HAP-1 (cell line): ENCODE results near the gene CYP2C19.
"Not testable (repeated sequence)": the region's sequence is repeated elsewhere in the genome, so short reads cannot be mapped to it uniquely, and the experiment has no call there.

Source experiments
- DNase-seq, 2 experiments: peaks; one replicate each; pipeline ENCODE4 v3.0.0-alpha.2; 2016 to 2020; ENCODE audit warnings: low spot score in 2 of 2
- H3K27me3 ChIP-seq: fragments of 250-450 bp; sonication (Bioruptor Pico); 2 replicates; pipeline ENCODE4 v1.5.1; 2020; ENCODE audit warnings: low read depth, mild to moderate bottlenecking, moderate library complexity
- H3K36me3 ChIP-seq: fragments of 250-450 bp; sonication (Bioruptor Pico); replicated peaks from 2 replicates; pipeline ENCODE4 v1.5.1; 2020; ENCODE audit warnings: mild to moderate bottlenecking
- H3K4me1 ChIP-seq: fragments of 250-450 bp; sonication (Bioruptor Pico); 2 replicates; pipeline ENCODE4 v1.5.1; 2020; ENCODE audit warnings: mild to moderate bottlenecking
- H3K4me3 ChIP-seq: fragments of 250-450 bp; sonication (Bioruptor Pico); 2 replicates; pipeline ENCODE4 v1.5.1; 2020; ENCODE audit warnings: mild to moderate bottlenecking, moderate library complexity
- H3K9me3 ChIP-seq: fragments of 250-450 bp; sonication (Bioruptor Pico); 2 replicates; pipeline ENCODE4 v1.5.1; 2020; ENCODE audit warnings: mild to moderate bottlenecking, moderate library complexity
- in situ Hi-C: fragments of 300-500 bp; cut with MboI; formaldehyde crosslinking; loops from 3 replicates; pipeline ENCODE4 v1.14.3; 2020; ENCODE audit warnings: low sequenced_read_pairs, inconsistent platforms, mixed read lengths

The CYP2C19 gene

DNA sequence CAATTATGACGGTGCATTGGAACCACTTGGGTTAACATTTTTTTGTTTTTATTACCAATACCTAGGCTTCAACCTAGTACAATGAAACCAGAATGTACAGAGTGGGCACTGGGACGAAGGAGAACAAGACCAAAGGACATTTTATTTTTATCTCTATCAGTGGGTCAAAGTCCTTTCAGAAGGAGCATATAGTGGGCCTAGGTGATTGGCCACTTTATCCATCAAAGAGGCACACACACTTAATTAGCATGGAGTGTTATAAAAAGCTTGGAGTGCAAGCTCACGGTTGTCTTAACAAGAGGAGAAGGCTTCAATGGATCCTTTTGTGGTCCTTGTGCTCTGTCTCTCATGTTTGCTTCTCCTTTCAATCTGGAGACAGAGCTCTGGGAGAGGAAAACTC, at the start of gene CYP2C19:
Gene CYP2C19, plus strand, starts transcription at position 289 of the 400 bp plus-strand sequence. Its CDS starts 25 bp downstream, at position 314.
- no peaks in the 10 kb centered on the region for H3K9me3 ChIP-seq
- no peaks in the 10 kb centered on the region for H3K36me3 ChIP-seq
- no peaks in the 10 kb centered on the region for H3K4me1 ChIP-seq
- in situ Hi-C loops, result no loop called here
- no peaks in the 10 kb centered on the region for H3K27me3 ChIP-seq
- no peak within 1 kb of the TSS for H3K4me3 ChIP-seq
- no peak for DNase-seq

DNA sequence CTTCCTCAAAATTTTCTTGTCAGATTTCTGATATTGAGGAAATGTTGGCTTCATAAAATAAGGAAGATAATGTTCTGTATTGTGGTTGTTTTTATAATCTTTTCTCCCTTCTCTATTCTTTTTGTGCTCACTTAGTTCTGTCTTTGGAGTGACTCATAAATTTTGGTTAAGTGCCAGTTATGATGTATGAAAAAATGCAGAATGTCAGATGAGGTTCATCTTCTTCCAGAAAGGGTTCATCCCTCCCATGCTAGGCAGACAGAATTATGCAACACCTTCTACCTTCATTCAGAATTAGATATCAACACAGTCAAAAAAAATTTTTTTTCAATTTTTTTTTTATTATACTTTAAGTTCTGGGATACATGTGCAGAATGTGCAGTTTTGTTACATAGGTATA, 36.6 kb upstream of the CYP2C19 start:
- Histone ChIP-seq H3K4me1 (no peaks in the 10 kb centered on the region), H3K9me3 (no peaks in the 10 kb centered on the region), H3K36me3 (no peaks in the 10 kb centered on the region), H3K4me3 (no peak overlapping the region), H3K27me3 (no peaks in the 10 kb centered on the region)
- in situ Hi-C loops, result no loop called here
- DNase-seq, result no peak

DNA sequence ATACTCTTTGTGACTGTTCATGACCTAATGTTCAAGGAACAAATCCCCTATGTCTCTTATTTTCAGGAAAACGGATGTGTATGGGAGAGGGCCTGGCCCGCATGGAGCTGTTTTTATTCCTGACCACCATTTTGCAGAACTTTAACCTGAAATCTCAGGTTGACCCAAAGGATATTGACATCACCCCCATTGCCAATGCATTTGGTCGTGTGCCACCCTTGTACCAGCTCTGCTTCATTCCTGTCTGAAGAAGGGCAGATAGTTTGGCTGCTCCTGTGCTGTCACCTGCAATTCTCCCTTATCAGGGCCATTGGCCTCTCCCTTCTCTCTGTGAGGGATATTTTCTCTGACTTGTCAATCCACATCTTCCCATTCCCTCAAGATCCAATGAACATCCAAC, 27.3 kb upstream of the CYP2C19 start:
- H3K4me3 ChIP-seq, result no peak overlapping the region
- no peaks in the 10 kb centered on the region for H3K4me1 ChIP-seq
- no peaks in the 10 kb centered on the region for H3K36me3 ChIP-seq
- no peak for DNase-seq
- in situ Hi-C loops, result no loop called here
- no peaks in the 10 kb centered on the region for H3K27me3 ChIP-seq
- H3K9me3 ChIP-seq, result no peaks in the 10 kb centered on the region

DNA sequence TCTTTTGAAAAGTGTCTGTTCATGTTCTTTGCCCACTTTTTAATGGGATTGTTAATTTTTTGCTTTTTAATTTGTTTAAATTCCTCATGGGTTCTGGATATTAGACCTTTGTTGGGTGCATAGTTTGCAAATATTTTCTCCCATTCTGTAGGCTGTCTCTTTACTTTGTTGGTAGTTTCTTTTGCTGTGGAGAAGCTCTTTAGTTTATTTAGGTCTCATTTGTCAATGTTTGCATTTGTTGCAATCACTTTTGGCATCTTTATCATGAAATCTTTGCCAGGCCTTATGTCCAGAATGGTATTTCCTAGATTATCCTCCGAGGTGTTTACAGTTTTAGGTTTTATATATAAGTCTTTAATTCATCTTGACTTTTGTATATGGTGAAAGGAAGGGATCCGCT, 23.9 kb upstream of the CYP2C19 start:
- Histone ChIP-seq H3K4me3 (no peak overlapping the region), H3K36me3 (no peaks in the 10 kb centered on the region), H3K4me1 (no peaks in the 10 kb centered on the region), H3K27me3 (no peaks in the 10 kb centered on the region), H3K9me3 (no peaks in the 10 kb centered on the region)
- in situ Hi-C loops, result no loop called here
- DNase-seq, result no peak

DNA sequence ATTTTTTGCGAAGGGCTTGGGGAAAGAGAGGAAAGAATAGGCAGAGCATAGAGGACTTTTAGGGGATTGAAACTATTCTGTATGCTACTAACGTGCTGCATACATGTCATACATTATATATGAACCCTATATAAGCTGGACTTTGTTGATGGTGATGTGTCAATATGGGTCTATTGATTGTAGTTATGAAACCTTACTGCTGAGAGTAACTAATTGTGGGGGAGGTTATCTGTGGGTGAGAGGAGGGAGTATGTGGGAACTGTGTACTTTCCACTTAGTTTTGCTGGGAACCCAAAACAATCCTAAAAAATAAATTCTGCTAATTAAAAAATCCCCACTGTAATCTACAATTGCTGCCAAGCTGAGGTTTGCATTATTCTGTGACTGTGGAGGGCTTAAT, 15.3 kb upstream of the CYP2C19 start:
- in situ Hi-C loops, result no loop called here
- no peaks in the 10 kb centered on the region for H3K9me3 ChIP-seq
- H3K27me3 ChIP-seq, result no peaks in the 10 kb centered on the region
- no peaks in the 10 kb centered on the region for H3K4me1 ChIP-seq
- no peak for DNase-seq
- no peak overlapping the region for H3K4me3 ChIP-seq
- H3K36me3 ChIP-seq, result no peaks in the 10 kb centered on the region

DNA sequence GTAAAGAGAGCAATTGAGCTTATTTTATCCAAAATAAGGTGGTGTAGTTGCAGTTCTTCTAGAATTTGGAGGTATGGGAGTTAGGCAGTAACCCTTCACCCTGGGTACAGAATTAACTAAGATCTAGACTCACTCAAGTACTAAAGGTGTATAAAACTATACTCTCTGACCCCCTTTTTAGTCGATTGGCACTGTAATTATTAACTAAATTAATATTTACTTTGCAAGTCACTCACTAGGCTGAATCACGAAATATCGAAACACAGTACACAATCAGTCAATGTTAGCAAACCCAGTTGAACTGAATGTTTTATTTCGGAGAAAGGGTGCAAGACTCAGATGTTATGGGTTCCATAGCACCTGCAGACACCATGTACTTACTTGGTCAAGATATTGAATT, 14.6 kb upstream of the CYP2C19 start:
- in situ Hi-C loops, result no loop called here
- no peaks in the 10 kb centered on the region for H3K36me3 ChIP-seq
- no peaks in the 10 kb centered on the region for H3K9me3 ChIP-seq
- DNase-seq, result no peak
- H3K4me3 ChIP-seq, result no peak overlapping the region
- no peaks in the 10 kb centered on the region for H3K27me3 ChIP-seq
- no peaks in the 10 kb centered on the region for H3K4me1 ChIP-seq

DNA sequence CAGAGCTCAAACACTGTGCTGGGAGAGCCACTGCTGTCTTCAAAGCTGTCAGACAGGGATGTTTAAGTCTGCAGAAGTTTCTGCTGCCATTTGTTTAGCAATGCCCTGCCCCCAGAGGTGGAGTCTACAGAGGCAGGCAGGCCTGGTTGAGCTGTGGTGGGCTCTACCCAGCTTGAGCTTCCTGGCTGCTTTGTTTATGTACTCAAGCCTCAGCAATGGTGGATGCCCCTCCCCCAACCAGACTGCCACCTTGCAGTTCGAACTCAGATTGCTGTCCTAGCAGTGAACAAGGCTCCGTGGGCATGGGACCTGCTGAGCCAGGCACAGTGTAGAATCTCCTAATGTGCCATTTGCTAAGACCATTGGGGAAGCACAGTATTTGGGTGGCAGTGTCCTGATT, 4.6 kb upstream of the CYP2C19 start:
- DNase-seq, result no peak
- Histone ChIP-seq H3K4me3 (no peak overlapping the region), H3K27me3 (no peaks in the 10 kb centered on the region), H3K9me3 (no peaks in the 10 kb centered on the region), H3K36me3 (no peaks in the 10 kb centered on the region), H3K4me1 (no peaks in the 10 kb centered on the region)
- in situ Hi-C loops, result no loop called here

DNA sequence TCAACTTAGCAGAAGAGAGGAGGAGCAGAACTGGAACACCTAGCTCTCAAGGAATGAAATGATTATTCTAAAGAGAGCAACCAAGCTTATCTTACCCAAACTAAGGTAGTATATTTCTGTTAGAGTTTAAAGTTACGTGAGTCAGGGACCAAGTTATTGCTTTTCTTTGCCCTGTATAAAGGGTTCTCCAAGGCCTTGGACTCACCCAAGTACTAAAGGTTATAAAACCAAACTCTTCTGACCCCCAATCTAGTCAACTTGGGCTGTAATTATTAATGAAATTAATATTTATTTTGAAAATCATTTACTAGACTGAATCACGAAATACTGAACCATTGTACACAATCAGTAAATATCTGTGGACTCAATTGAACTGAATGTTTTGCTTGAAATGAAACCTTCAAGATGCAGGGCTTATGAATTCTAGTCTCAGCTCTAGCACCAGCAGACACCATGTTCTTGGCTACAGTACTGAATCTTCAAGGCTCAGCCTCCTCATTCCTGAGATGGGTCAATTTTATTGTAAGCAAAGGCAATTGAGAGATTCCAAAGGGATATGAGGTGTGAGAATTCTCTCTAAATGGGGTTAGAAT, 1.8 kb upstream of the CYP2C19 start:
- no peaks in the 10 kb centered on the region for H3K9me3 ChIP-seq
- H3K27me3 ChIP-seq, result no peaks in the 10 kb centered on the region
- no peak overlapping the region for H3K4me3 ChIP-seq
- H3K4me1 ChIP-seq, result no peaks in the 10 kb centered on the region
- in situ Hi-C loops, result no loop called here
- no peaks in the 10 kb centered on the region for H3K36me3 ChIP-seq
- no peak for DNase-seq

DNA sequence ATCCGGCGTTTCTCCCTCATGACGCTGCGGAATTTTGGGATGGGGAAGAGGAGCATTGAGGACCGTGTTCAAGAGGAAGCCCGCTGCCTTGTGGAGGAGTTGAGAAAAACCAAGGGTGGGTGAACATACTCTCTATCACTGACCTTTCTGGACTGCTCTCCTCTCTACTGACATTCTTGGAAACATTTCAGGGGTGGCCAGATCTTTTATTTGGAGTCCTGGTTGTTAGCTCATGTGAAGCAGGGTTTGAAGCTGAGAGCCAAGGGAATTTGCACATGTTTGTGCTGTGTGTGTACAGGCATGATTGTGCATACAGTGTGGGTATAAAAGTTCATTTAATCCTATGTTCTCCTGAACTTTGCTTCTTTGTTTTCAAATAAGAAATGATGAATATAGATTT, 12.9 kb downstream of the CYP2C19 start:
- in situ Hi-C loops, H3K36me3 ChIP-seq, H3K4me3 ChIP-seq, DNase-seq, H3K4me1 ChIP-seq, H3K27me3 ChIP-seq, H3K9me3 ChIP-seq: not testable (repeated sequence)

DNA sequence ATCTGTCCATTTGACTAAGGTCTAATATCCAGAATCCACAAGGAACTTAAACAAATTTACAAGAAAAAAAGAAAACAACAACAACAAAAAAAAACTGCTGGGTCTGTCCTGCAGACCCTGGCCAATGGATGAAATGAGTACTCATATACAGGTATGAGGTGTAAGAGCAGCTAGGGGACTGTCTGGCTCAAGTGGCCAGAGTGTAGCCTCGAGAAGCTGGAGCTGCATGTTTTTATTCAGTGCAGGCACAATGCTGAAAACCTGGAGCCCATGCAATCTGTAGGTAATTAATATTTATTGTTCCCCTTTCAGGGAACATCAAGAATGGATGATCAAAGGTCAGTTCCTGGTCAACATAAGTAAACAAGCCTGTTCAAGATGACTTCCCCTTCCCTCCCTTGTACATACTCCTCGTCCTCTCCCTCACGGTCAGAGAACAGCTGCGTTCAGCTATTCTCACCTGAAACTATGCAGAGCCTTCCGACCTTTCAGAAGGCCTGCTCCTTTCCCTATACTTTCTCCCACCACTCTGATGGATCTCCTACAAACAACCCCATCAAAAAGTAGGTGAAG, 15.5 kb downstream of the CYP2C19 start:
- no peak for DNase-seq
- H3K4me1 ChIP-seq, result no peaks in the 10 kb centered on the region
- in situ Hi-C loops, result no loop called here
- H3K27me3 ChIP-seq, result no peaks in the 10 kb centered on the region
- H3K4me3 ChIP-seq, result no peak overlapping the region
- no peaks in the 10 kb centered on the region for H3K36me3 ChIP-seq
- no peaks in the 10 kb centered on the region for H3K9me3 ChIP-seq

DNA sequence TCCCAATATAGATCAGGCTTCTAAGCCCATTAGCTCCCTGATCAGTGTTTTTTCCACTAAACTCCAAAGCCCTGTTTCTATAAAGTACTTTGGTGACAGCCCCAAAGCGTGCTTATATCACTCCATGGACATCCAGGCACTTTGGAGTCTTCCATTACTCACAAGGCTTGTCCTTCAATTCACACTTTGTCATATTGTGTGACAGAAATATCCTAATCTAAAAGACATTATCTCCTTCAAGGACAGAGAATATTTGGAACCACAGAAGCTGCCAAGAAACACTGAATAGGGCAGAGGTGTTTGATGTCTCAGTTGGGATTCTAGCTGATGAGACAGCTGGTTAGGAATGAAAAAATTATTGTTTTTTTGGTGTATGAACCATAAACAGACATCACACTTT, 18.4 kb downstream of the CYP2C19 start:
- no peak for DNase-seq
- in situ Hi-C loops, result no loop called here
- no peak overlapping the region for H3K4me3 ChIP-seq
- no peaks in the 10 kb centered on the region for H3K4me1 ChIP-seq
- H3K36me3 ChIP-seq, result no peaks in the 10 kb centered on the region
- no peaks in the 10 kb centered on the region for H3K27me3 ChIP-seq
- no peaks in the 10 kb centered on the region for H3K9me3 ChIP-seq

DNA sequence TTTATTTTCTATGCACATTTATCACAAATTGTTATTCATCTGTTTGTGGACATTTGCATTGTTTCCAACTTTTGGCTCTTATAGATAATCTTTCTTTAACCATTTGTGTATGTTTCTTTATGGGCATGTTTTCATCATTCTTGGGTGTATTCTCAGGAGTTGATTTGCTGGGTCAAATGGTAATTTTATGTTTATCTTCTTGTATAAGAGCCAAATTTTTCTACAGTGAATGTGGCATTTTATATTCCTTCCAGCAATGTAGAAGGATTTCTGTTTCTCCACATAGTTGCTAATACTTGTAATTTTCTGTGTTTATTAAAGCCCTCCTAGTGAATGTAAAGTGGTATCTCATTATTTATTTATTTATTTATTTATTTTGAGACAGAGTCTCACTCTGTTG, 21.8 kb downstream of the CYP2C19 start:
- no peak for DNase-seq

DNA sequence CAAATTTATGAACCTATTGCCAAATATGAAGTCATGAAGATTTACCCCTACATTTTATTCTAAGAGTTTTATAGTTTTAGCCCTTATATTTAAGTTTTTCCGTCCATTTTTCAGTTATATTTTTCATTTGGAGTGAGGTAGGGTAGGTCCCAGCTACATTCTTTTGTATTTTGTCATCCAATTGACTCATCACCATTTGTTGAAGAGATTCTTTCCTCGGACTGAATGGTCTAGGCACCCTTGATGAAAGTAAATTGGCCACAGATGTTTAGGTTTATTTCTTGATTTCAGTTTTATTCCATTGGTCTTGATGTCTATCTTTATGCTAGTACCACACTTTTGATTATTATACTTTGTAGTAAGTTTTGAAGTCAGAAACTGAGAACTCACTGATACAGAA, 22.7 kb downstream of the CYP2C19 start:
- Histone ChIP-seq H3K9me3 (no peaks in the 10 kb centered on the region), H3K36me3 (no peaks in the 10 kb centered on the region), H3K4me1 (no peaks in the 10 kb centered on the region), H3K4me3 (no peak overlapping the region), H3K27me3 (no peaks in the 10 kb centered on the region)
- DNase-seq, result no peak
- in situ Hi-C loops, result no loop called here

More for the DNA sequence above, 21.8 kb downstream of the CYP2C19 start:
- Histone ChIP-seq H3K36me3 (no peaks in the 10 kb centered on the region), H3K4me1 (no peaks in the 10 kb centered on the region), H3K4me3 (no peak overlapping the region), H3K9me3 (no peaks in the 10 kb centered on the region), H3K27me3 (no peaks in the 10 kb centered on the region)
- in situ Hi-C loops, result no loop called here

DNA sequence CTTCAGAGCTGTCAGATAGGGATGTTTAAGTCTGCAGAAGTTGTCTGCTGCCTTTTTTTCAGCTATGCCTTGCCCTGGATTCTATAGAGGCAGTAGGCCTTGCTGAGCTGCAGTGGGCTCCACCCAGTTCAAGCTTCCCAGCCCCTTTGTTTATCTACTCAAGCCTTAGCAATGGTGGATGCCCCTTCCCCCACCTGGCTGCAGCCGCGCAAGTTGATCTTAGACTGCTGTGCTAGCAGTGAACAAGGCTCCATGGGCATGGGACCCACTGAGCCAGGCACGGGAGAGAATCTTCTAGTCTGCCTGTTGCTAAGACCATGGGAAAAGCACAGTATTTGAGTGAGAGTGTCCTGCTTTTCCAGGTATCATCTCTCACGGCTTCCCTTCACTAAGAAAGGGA, 38.1 kb downstream of the CYP2C19 start:
- in situ Hi-C loops, H3K4me3 ChIP-seq, H3K36me3 ChIP-seq, DNase-seq, H3K4me1 ChIP-seq, H3K9me3 ChIP-seq, H3K27me3 ChIP-seq: not testable (repeated sequence)

DNA sequence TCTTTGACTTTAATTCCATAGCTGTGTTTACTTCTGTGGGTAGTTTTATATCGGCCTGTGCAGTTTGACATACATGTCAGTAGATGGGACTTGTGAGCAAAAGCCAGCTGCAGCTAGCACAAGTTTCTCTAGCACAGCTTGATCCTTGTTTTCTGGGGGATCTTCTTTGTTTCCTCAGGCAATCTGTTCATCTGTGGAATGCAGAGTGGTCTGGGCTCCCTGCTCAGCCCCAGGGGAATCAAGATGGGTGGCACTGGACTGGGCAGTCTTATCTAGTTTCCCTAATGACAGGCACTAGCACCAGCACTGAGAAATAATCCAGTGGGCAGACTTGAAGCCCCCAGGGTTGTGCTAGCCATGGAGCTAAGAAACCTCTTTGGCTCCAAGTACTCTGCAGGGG, 40.8 kb downstream of the CYP2C19 start:
- no peak overlapping the region for H3K4me3 ChIP-seq
- H3K9me3 ChIP-seq, result no peaks in the 10 kb centered on the region
- DNase-seq, result no peak
- no peaks in the 10 kb centered on the region for H3K4me1 ChIP-seq
- no peaks in the 10 kb centered on the region for H3K36me3 ChIP-seq
- H3K27me3 ChIP-seq, result no peaks in the 10 kb centered on the region
- in situ Hi-C loops, result no loop called here
